B cell (primary cell): ENCODE data around the gene NRDC. TPM values are rescaled to one million over a fixed set of nuclear protein-coding genes. Genes with fewer than 3 reads are reported as not detected.

Experiments used
- ATAC-seq: fragments of 200-7000 bp; cut with Tn5 transposase; one replicate; pipeline ENCODE4 v1.10.0; 2021; ENCODE audit warnings: low read depth, mild to moderate bottlenecking, moderate number of reproducible peaks, moderate library complexity
- CTCF ChIA-PET: fragments of 350-600 bp; sonication (Branson Sonifier 250); formaldehyde crosslinking; loops from one replicate; lab custom pipeline; 2021; ENCODE audit warnings: antibody characterized with exemption, inconsistent platforms; lab: Charles Lee
- POLR2A ChIA-PET: fragments of 350-600 bp; sonication (Branson Sonifier 250); formaldehyde crosslinking; loops from one replicate; lab custom pipeline; 2021; ENCODE audit warnings: antibody characterized with exemption; lab: Charles Lee
- DNase-seq: peaks from one replicate; pipeline ENCODE4 v3.0.0; 2013
- H2AFZ ChIP-seq: 2 replicates; pipeline ENCODE4 v1.6.1; 2012; ENCODE audit warnings: mild to moderate bottlenecking, low read depth, low read length; ENCODE audit not compliant: insufficient read depth, poor library complexity, severe bottlenecking
- H3K27ac ChIP-seq, 2 donors: 1 replicate in 1 of 2; 2 replicates in 1 of 2; pipeline ENCODE4 v1.5.1; 2012 to 2013; ENCODE audit warnings: low read length in 2 of 2, mild to moderate bottlenecking in 2 of 2, moderate library complexity in 1 of 2
- H3K27me3 ChIP-seq, 4 experiments: fragments of 200-600 bp in 1 of 4; sonication (generic) in 1 of 4; replicated peaks in 1 of 4; 1 replicate in 2 of 4; 2 replicates in 2 of 4; pipeline versions ENCODE4 v1.6.1 to v1.7.0; 2013 to 2016; ENCODE audit warnings: low read length in 3 of 4, mild to moderate bottlenecking in 2 of 4, mixed read lengths in 1 of 4, moderate library complexity in 1 of 4; ENCODE audit not compliant: insufficient read depth in 4 of 4, control insufficient read depth in 3 of 4; ENCODE audit errors: control extremely low read depth in 1 of 4
- H3K36me3 ChIP-seq, 2 experiments: replicated peaks in 1 of 2; 1 replicate in 1 of 2; 2 replicates in 1 of 2; pipeline versions ENCODE4 v1.6.1 to v1.7.1; 2013; ENCODE audit warnings: low read length in 1 of 2; ENCODE audit not compliant: insufficient read depth in 2 of 2, control insufficient read depth in 1 of 2; ENCODE audit errors: control extremely low read depth in 1 of 2, extremely low read depth in 1 of 2
- H3K4me1 ChIP-seq, 2 donors: fragments of 200-600 bp in 1 of 2; sonication (generic) in 1 of 2; 1 replicate in 1 of 2; 2 replicates in 1 of 2; pipeline versions ENCODE4 v1.5.1 to v1.6.1; 2013 to 2017; ENCODE audit warnings: low read length in 2 of 2; ENCODE audit not compliant: control insufficient read depth in 2 of 2, insufficient read depth in 2 of 2
- H3K4me2 ChIP-seq: replicated peaks from 2 replicates; pipeline ENCODE3; 2012; ENCODE audit warnings: mild to moderate bottlenecking, low read depth, low read length; ENCODE audit not compliant: poor library complexity, severe bottlenecking
- H3K4me3 ChIP-seq, 5 experiments: fragments of 200-600 bp in 1 of 5; sonication (generic) in 1 of 5; 1 replicate in 3 of 5; 2 replicates in 2 of 5; pipeline versions ENCODE4 v1.5.1 to v1.7.0; 2011 to 2016; ENCODE audit warnings: low read length in 4 of 5, mild to moderate bottlenecking in 4 of 5, low read depth in 2 of 5, control low read depth in 1 of 5, moderate library complexity in 1 of 5; ENCODE audit not compliant: insufficient read depth in 1 of 5; ENCODE audit errors: control extremely low read depth in 1 of 5, extremely low read depth in 1 of 5
- H3K79me2 ChIP-seq: fragments of 200-600 bp; sonication (generic); one replicate; pipeline ENCODE4 v1.6.0; 2016; ENCODE audit warnings: low read length; ENCODE audit not compliant: control insufficient read depth, insufficient read depth
- H3K9ac ChIP-seq: fragments of 200-600 bp; sonication (generic); 2 replicates; pipeline ENCODE4 v1.6.1; 2017; ENCODE audit warnings: mild to moderate bottlenecking, low read length, moderate library complexity
- H3K9me3 ChIP-seq, 3 donors: one replicate each; pipeline versions ENCODE4 v1.6.1 to v1.7.1; 2013; ENCODE audit warnings: low read length in 2 of 3; ENCODE audit not compliant: control insufficient read depth in 2 of 3, insufficient read depth in 1 of 3; ENCODE audit errors: control extremely low read depth in 1 of 3
- H4K20me1 ChIP-seq: 2 replicates; pipeline ENCODE4 v1.6.0; 2012; ENCODE audit warnings: mild to moderate bottlenecking, low read length; ENCODE audit not compliant: insufficient read depth, control insufficient read depth, poor library complexity, severe bottlenecking
- H3K27ac Mint-ChIP-seq: one replicate; pipeline ENCODE4 v1.8.0; 2021; ENCODE audit warnings: mixed read lengths
- H3K27me3 Mint-ChIP-seq: one replicate; pipeline ENCODE4 v1.8.0; 2021; ENCODE audit warnings: mixed read lengths
- H3K4me1 Mint-ChIP-seq: one replicate; pipeline ENCODE4 v1.8.0; 2021; ENCODE audit warnings: mixed read lengths
- H3K4me3 Mint-ChIP-seq: one replicate; pipeline ENCODE4 v1.8.0; 2021; ENCODE audit warnings: mixed read lengths
- H3K9me3 Mint-ChIP-seq: one replicate; pipeline ENCODE4 v1.8.0; 2022; ENCODE audit warnings: mixed read lengths; ENCODE audit not compliant: insufficient read depth
- CTCF ChIP-seq: fragments of 200-600 bp; IDR thresholded peaks from one replicate; pipeline ENCODE4 v1.8.0; 2022; ENCODE audit warnings: antibody characterized with exemption, mild to moderate bottlenecking
- EZH2 ChIP-seq: IDR thresholded peaks from 2 replicates; pipeline ENCODE4 v1.6.1; 2012; ENCODE audit warnings: borderline replicate concordance, low read depth, mild to moderate bottlenecking, moderate library complexity, low read length; ENCODE audit not compliant: insufficient read depth, poor library complexity, severe bottlenecking
- WGBS: methylation state at CpG from one replicate; pipeline ENCODE4 v1.1.5; 2013; ENCODE audit warnings: missing lambda C conversion rate; ENCODE audit not compliant: insufficient coverage; 5-methylcytosine and 5-hydroxymethylcytosine counted together
- intact Hi-C: fragments of 100-400 bp; cut with micrococcal nuclease; formaldehyde crosslinking; loops from one replicate; pipeline ENCODE4 v1.10.0; 2022
- polyA plus RNA-seq: library from polyadenylated mRNA; depleted of rRNA; stranded (reverse); fragments of >200 nt; gene quantifications from 2 replicates; pipeline ENCODE4 v1.2.3, GENCODE V29; 2012
- total RNA-seq, 2 donors: library from RNA; stranded (reverse); fragments of 120-200 nt in 1 of 2; gene quantifications; 1 replicate in 1 of 2; 2 replicates in 1 of 2; pipeline versions ENCODE4 v1.2.3 to v1.2.4, GENCODE V29; 2013 to 2022

Gene NRDC
- total and polyA plus RNA-seq, 2 donors (not counting 1 experiment from before 2014, with no cell fraction given) = 55.3 to 154 TPM

GRCh38 chr1:51843948-51844347 lies 34.6 kb downstream of the NRDC start:
- Histone ChIP-seq H3K27ac (no peak overlapping the region), H3K36me3 (peaks cover 3 to 11% of the 10 kb centered on the region in 2 experiments), H2AFZ (no peak overlapping the region), H4K20me1 (peaks cover 6% of the 10 kb centered on the region), H3K4me1 (no peaks in the 10 kb centered on the region), H3K4me2 (no peak overlapping the region), H3K79me2 (peaks cover 41% of the 10 kb centered on the region), H3K27me3 (no peaks in the 10 kb centered on the region), H3K9me3 (peaks cover 0 to 4% (median 0%) of the 10 kb centered on the region in 3 donors), H3K4me3 (no peak overlapping the region), H3K9ac (no peak overlapping the region)
- DNase-seq = no peak
- ChIA-PET CTCF (no interaction called here), POLR2A (interaction anchor here (0.6 kb wide), 1 partner anchor 355 kb away, joined by 4 read pairs; no protein-coding TSS in a partner anchor)
- no peak overlapping the region for H3K4me3 Mint-ChIP-seq
- 90% methylated on average over 3 of the region's 4 CpGs for WGBS
- no peak for TF ChIP-seq CTCF
- TF ChIP-seq EZH2 = no peak
- H3K27ac Mint-ChIP-seq = no peak overlapping the region
- no peaks in the 10 kb centered on the region for H3K27me3 Mint-ChIP-seq
- intact Hi-C loops = no loop called here
- peaks cover 15% of the 10 kb centered on the region for H3K4me1 Mint-ChIP-seq
- no peak for ATAC-seq
- H3K9me3 Mint-ChIP-seq = peaks cover 2% of the 10 kb centered on the region

- Histone ChIP-seq H3K4me3 (no peak overlapping the region), H3K4me1 (no peaks in the 10 kb centered on the region), H2AFZ (no peak overlapping the region), H3K79me2 (peaks cover 36% of the 10 kb centered on the region), H3K4me2 (no peak overlapping the region), H3K9me3 (peaks cover 0 to 4% (median 0%) of the 10 kb centered on the region in 3 donors), H4K20me1 (peaks cover 2% of the 10 kb centered on the region), H3K27me3 (no peaks in the 10 kb centered on the region), H3K9ac (no peak overlapping the region), H3K36me3 (peaks cover 7 to 18% of the 10 kb centered on the region in 2 experiments), H3K27ac (no peak overlapping the region)
- Mint-ChIP-seq H3K27me3 (no peaks in the 10 kb centered on the region), H3K4me3 (no peak overlapping the region), H3K9me3 (peaks cover 2% of the 10 kb centered on the region), H3K27ac (no peak overlapping the region), H3K4me1 (peaks cover 15% of the 10 kb centered on the region)
- intact Hi-C loops = no loop called here
- POLR2A ChIA-PET = no interaction called here
- CTCF ChIA-PET = interaction anchor here (1.1 kb wide), 1 partner anchor 43 kb away, joined by 3 read pairs; no protein-coding TSS in a partner anchor
- ATAC-seq (no peak), DNase-seq (no peak)
- WGBS = no CpG with 5 or more reads among the region's 1 CpG
- TF ChIP-seq EZH2 (no peak), CTCF (no peak)
Measured at GRCh38 chr1:51842261-51842660, 36.3 kb downstream of the NRDC start.
